ENCODE measurements around the gene MYO1C. TPM values are rescaled to one million over a fixed set of nuclear protein-coding genes. Genes with fewer than 3 reads are reported as not detected.
"Not testable (repeated sequence)": the region's sequence is repeated elsewhere in the genome, so short reads cannot be mapped to it uniquely, and the experiment has no call there.

MYO1C gene
- total and polyA plus RNA-seq, 10 donors = 14.6 to 135 (median 58.5) TPM

DNA sequence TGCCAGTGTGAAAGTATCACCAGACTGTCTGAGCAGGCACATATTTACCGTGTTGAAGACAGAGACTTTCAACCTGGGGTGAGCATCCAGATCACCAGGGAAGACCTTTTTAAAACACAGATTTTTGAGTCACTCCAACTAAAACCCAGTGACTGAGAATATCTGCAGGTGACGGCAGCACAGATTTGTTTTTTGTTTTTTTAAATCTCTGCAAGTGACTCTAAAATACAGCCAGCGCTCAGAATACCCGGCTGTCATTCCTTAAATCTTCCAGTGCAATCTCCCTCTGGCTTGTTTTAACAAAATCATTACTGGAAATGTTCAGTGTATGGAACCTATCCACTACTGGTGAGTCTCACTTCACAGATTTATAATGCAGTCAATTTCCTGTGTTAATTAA lies 43.3 kb upstream of the MYO1C start:
- H3K9me3 ChIP-seq = no peaks in the 10 kb centered on the region
- H3K4me3 ChIP-seq = no peak overlapping the region
- H3K27ac ChIP-seq = no peak overlapping the region
- DNase-seq = no peak
- TF ChIP-seq, protein P1, sequence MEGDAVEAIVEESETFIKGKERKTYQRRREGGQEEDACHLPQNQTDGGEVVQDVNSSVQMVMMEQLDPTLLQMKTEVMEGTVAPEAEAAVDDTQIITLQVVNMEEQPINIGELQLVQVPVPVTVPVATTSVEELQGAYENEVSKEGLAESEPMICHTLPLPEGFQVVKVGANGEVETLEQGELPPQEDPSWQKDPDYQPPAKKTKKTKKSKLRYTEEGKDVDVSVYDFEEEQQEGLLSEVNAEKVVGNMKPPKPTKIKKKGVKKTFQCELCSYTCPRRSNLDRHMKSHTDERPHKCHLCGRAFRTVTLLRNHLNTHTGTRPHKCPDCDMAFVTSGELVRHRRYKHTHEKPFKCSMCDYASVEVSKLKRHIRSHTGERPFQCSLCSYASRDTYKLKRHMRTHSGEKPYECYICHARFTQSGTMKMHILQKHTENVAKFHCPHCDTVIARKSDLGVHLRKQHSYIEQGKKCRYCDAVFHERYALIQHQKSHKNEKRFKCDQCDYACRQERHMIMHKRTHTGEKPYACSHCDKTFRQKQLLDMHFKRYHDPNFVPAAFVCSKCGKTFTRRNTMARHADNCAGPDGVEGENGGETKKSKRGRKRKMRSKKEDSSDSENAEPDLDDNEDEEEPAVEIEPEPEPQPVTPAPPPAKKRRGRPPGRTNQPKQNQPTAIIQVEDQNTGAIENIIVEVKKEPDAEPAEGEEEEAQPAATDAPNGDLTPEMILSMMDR (IDR thresholded peaks at IDR 0.05 in 8 of 11, conservative IDR thresholded peaks at IDR 0.05 in 3 of 11) = no peak
- TF ChIP-seq POLR2AphosphoS5 (IDR thresholded peaks at IDR 0.05) = no peak
- TF ChIP-seq POLR2A (IDR thresholded peaks at IDR 0.05) = no peak
- WGBS, 5 donors = 87 to 96% (median 93%) methylated on average over 4 of the region's 4 CpGs
- no peaks in the 10 kb centered on the region for H3K27me3 ChIP-seq (replicated peaks in 1 of 7)
- H3K36me3 ChIP-seq = peaks cover 0 to 100% (median 82%) of the 10 kb centered on the region in 6 donors
- intact Hi-C loops (cut with DNase I; ENCODE audit: low total_unique reads) = no loop called here
- H3K4me1 ChIP-seq = peaks cover 0 to 9% (median 0%) of the 10 kb centered on the region in 6 donors

DNA sequence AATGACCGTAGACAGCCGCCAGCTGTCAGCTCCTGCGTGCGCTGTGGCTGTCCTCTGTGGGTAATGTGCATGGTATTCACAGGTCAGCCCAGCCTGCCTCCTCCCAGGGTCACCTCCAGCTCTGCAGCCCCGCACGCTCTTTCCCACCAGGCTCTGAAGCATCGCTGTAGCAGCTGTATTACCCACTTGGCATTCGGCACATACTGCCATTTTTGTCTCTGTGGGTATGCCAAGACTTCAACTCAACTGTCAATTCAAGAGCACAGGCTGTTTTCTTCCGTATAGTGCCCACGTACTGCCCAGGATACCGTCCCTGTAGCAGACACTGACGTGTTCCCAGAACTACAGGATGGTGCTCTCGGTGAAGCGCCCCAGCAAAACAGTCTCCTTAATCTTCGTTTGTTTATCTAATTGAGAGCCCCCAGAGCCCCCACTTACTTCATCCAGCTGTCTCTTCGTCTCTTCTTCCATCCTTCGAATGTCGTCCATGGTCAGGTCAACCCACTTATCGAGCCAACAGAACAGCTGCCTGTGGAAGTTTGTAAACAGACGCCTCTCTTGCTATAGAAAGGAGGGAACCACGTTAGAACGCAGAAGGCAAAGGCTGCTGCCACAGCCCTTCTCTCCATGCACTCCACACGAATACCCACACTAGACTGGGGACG lies 41.3 kb upstream of the MYO1C start:
- Histone ChIP-seq H3K27me3 (replicated peaks in 1 of 7) (no peaks in the 10 kb centered on the region), H3K4me3 (no peak overlapping the region), H3K27ac (peak overlapping the region in 3 of 8 donors; percentile 8 to 25 (median 15)), H3K36me3 (peaks cover 0 to 100% (median 76%) of the 10 kb centered on the region in 6 donors), H3K4me1 (peaks cover 0 to 9% (median 0%) of the 10 kb centered on the region in 6 donors), H3K9me3 (no peaks in the 10 kb centered on the region)
- intact Hi-C loops (cut with DNase I; ENCODE audit: low total_unique reads) = no loop called here
- TF ChIP-seq POLR2AphosphoS5 (IDR thresholded peaks at IDR 0.05) (peak in 2 of 3 donors; percentile 29 to 49), POLR2A (IDR thresholded peaks at IDR 0.05) (no peak)
- no peak for DNase-seq
- WGBS, 5 donors = 86 to 91% (median 89%) methylated on average over 23 to 24 of the region's 24 CpGs

DNA sequence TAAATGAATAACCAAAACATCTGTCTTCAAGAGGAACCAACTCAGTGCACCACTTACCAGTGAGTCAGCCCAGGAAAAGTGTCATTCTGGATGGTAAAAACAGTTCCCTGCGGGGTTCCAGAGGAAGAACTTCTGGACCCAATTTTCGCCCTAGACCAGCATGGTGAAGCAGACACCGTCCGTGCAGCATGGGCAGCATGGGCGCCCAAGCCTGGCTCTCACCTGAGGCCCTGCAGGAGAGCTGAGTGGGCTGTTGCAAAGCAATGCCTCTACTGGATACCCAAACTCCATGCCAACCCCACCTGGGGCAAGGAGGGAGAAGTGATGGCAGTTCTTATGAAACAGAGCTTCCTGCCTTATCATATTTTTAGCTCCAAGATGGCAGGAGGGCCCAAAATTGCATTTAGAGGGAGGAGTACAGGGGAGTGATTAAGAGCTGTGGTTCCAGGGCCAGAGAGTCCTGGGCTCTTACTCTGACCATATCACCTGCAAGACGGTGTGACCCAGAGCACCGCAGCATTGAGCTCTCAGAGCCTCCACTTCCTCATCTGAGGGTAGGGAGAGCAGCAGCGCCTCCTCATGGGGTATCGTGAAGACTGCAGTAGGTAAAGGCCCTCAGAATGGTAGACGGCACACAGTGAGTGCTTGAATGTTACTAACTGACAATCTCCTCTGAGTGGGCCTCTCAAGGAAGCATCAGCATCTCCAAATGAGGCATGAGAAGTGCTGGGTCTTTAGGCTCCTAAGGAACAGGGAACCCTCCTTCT lies 40.5 kb upstream of the MYO1C start:
- no peaks in the 10 kb centered on the region for H3K9me3 ChIP-seq
- WGBS, 5 donors = 74 to 83% (median 79%) methylated on average over 10 of the region's 10 CpGs
- H3K4me3 ChIP-seq = no peak overlapping the region
- no peak for DNase-seq
- H3K27me3 ChIP-seq (replicated peaks in 1 of 7) = no peaks in the 10 kb centered on the region
- TF ChIP-seq, protein P1 (IDR thresholded peaks at IDR 0.05 in 8 of 11, conservative IDR thresholded peaks at IDR 0.05 in 3 of 11) = peak in 9 of 11 experiments; percentile 26 to 58 (median 39)
- peak in 2 of 3 donors; percentile 18 to 30 for TF ChIP-seq POLR2AphosphoS5 (IDR thresholded peaks at IDR 0.05)
- TF ChIP-seq POLR2A (IDR thresholded peaks at IDR 0.05) = no peak
- intact Hi-C loops (cut with DNase I; ENCODE audit: low total_unique reads) = no loop called here
- peaks cover 0 to 100% (median 70%) of the 10 kb centered on the region in 6 donors for H3K36me3 ChIP-seq
- H3K4me1 ChIP-seq = peaks cover 0 to 9% (median 0%) of the 10 kb centered on the region in 6 donors
- peak overlapping the region in 5 of 8 donors; percentile 8 to 25 (median 15) for H3K27ac ChIP-seq

DNA sequence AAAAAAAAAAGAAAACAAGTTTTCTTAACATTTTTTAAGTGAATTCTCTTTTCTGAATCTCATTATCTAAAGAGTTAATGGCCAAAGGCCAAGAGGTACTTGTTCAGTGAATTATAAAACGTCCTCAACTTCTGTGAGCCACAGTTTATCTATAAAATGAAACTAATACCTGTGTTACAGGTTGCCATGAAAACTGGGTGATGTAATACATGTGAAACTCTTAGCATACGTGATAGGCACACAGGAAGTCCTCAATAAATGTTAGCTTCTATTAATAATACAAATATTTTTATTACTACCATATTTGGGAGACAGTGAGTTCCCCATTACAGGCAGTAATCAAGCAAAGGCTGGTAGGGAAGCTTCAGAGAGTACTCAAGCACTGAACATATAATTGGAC lies 37.4 kb upstream of the MYO1C start:
- Histone ChIP-seq H3K9me3 (no peaks in the 10 kb centered on the region), H3K4me3 (no peak overlapping the region), H3K27me3 (replicated peaks in 1 of 7) (no peaks in the 10 kb centered on the region), H3K27ac (no peak overlapping the region), H3K4me1 (peaks cover 0 to 9% (median 0%) of the 10 kb centered on the region in 6 donors), H3K36me3 (peaks cover 0 to 100% (median 66%) of the 10 kb centered on the region in 6 donors)
- TF ChIP-seq, protein P1 (IDR thresholded peaks at IDR 0.05 in 8 of 11, conservative IDR thresholded peaks at IDR 0.05 in 3 of 11) = no peak
- no peak for TF ChIP-seq POLR2A (IDR thresholded peaks at IDR 0.05)
- no peak for TF ChIP-seq POLR2AphosphoS5 (IDR thresholded peaks at IDR 0.05)
- WGBS, 5 donors = 41 to 49% (median 48%) methylated on average over 2 of the region's 2 CpGs
- no peak for DNase-seq
- intact Hi-C loops (cut with DNase I; ENCODE audit: low total_unique reads) = no loop called here

DNA sequence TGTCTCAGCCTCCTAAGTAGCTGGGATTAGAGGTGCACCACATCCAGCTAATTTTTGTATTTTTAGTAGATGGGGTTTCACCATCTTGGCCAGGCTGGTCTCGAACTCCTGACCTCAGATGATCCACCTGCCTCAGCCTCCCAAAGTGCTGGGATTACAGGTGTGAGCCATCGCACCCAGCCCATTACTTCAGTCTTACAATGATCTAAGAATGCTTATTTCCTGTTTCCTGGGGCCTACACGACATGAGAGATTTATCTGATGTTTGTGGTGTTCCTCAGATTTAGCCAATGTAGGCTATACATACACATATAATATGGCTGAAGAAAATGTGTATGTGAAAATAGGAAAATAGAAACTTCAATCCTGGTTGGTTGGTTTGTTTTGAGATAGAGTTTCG lies 34.4 kb upstream of the MYO1C start:
- DNase-seq; H3K4me3 ChIP-seq; H3K27ac ChIP-seq; intact Hi-C loops (cut with DNase I; ENCODE audit: low total_unique reads); H3K9me3 ChIP-seq; H3K27me3 ChIP-seq (replicated peaks in 1 of 7); H3K4me1 ChIP-seq: not testable (repeated sequence)
- WGBS, 5 donors = 65 to 73% (median 69%) methylated on average over 4 of the region's 4 CpGs
- H3K36me3 ChIP-seq = peaks cover 0 to 98% (median 49%) of the 10 kb centered on the region in 6 donors

Measured in spleen (tissue), 11 donors.